SJSA1 (cell line): ENCODE results near the gene LLGL2. TPM values are rescaled to one million over a fixed set of nuclear protein-coding genes. Genes with fewer than 3 reads are reported as not detected.

Source experiments
- DNase-seq, 2 experiments: peaks; one replicate each; pipeline ENCODE4 v3.0.0-alpha.2; 2015 to 2020; ENCODE audit warnings: low spot score in 2 of 2, low read depth in 1 of 2
- H3K27ac ChIP-seq: fragments of 250-450 bp; sonication (Bioruptor Pico); 2 replicates; pipeline ENCODE4 v1.5.1; 2020; ENCODE audit warnings: mild to moderate bottlenecking, moderate library complexity
- H3K27me3 ChIP-seq: fragments of 250-450 bp; sonication (Bioruptor Pico); replicated peaks from 2 replicates; pipeline ENCODE4 v1.5.1; 2020; ENCODE audit warnings: mild to moderate bottlenecking, moderate library complexity
- H3K36me3 ChIP-seq: fragments of 250-450 bp; sonication (Bioruptor Pico); 2 replicates; pipeline ENCODE4 v1.5.1; 2020; ENCODE audit warnings: mild to moderate bottlenecking
- H3K4me1 ChIP-seq: fragments of 250-450 bp; sonication (Bioruptor Pico); replicated peaks from 2 replicates; pipeline ENCODE4 v1.6.1; 2021; ENCODE audit warnings: mild to moderate bottlenecking
- H3K4me3 ChIP-seq: fragments of 250-450 bp; sonication (Bioruptor Pico); 2 replicates; pipeline ENCODE4 v1.5.1; 2020; ENCODE audit warnings: mild to moderate bottlenecking
- H3K9me3 ChIP-seq: fragments of 250-450 bp; sonication (Bioruptor Pico); replicated peaks from 2 replicates; pipeline ENCODE4 v1.5.1; 2020; ENCODE audit warnings: mild to moderate bottlenecking
- total RNA-seq: library from RNA; depleted of rRNA; stranded (reverse); fragments of >200 nt; shearing (Covaris generic); gene quantifications from 2 replicates; pipeline ENCODE4 v1.2.3, GENCODE V29; 2014; rRNA removed

Gene LLGL2
- total RNA-seq, 1 experiment from 2014 or later, result 6.6 TPM

DNA sequence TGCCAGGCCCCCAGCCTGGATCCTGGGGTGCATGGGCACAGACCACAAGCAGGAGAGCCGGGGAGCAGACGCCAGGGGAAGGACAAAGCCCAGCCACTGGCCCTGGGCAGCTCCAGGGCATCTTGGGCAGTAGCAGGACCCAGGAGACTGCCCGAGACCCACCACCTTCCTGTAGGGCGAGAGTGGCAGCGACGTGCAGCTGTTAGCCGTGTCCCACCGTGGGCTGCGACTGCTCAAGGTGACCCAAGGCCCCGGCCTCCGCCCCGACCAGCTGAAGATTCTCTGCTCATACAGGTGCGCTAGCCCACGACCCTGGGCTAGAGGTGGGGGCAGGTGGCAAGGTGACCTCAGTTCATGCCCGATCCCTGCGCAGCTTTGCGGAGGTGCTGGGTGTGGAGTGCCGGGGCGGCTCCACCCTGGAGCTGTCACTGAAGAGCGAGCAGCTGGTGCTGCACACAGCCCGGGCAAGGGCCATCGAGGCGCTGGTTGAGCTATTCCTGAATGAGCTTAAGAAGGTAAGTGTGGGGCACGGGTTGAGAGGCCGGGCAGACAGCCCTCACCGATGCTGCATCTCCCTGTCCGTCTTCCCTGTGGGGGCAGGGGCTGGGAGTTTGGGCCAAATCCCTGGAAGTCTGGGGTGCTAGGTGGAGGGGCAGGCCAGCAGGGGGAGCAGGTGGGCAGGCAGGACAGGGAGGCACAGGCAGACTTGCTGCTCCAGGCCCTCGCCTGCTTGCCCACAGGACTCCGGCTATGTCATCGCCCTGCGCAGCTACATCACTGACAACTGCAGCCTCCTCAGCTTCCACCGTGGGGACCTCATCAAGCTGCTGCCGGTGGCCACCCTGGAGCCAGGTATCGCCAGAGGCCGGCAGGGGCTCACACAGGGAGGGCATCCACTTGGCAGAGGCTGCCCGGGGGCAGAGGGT, 94.3 kb downstream of the LLGL2 start:
- DNase-seq, result peak; percentile 41 to 81
- Histone ChIP-seq H3K36me3 (no peaks in the 10 kb centered on the region), H3K9me3 (no peaks in the 10 kb centered on the region), H3K4me3 (no peak overlapping the region), H3K27me3 (0 out of 2 replicates have a peak, but pooled peaks cover 4% of the 10 kb centered on the region), H3K27ac (no peak overlapping the region), H3K4me1 (no peaks in the 10 kb centered on the region)

DNA sequence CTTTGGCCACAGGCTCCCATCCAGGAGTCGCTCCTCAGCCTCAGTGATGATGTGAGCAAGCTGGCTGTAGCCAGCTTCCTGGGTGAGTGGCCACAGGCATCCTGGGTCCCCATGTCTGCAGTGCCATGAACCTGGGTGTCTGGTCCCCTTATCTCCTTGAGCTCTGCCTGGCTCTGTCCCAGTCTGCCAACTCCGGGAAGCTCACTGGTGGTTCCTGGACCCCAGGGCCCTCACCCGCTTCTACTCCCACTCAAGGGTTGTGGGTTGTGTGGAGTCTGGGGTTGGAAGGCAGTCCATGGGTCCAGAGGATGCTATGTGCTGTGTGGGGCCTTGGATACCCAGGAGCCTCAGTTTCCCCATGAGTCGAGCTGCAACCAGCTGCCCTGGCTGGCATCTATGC, 96.0 kb downstream of the LLGL2 start:
- 0 out of 2 replicates have a peak, but pooled peaks cover 4% of the 10 kb centered on the region for H3K27me3 ChIP-seq
- H3K4me1 ChIP-seq, result no peaks in the 10 kb centered on the region
- no peak overlapping the region for H3K4me3 ChIP-seq
- H3K9me3 ChIP-seq, result no peaks in the 10 kb centered on the region
- no peak overlapping the region for H3K27ac ChIP-seq
- no peaks in the 10 kb centered on the region; the same call in 1 of the 2 replicates for H3K36me3 ChIP-seq
- DNase-seq, result no peak

GRCh38 chr17:75622076-75622475, 96.6 kb downstream of the LLGL2 start:
- H3K9me3 ChIP-seq, result no peaks in the 10 kb centered on the region
- DNase-seq, result no peak
- H3K36me3 ChIP-seq, result peaks cover 2% of the 10 kb centered on the region; the same call in 1 of the 2 replicates
- H3K4me3 ChIP-seq, result no peak overlapping the region
- 0 out of 2 replicates have a peak, but pooled peaks cover 4% of the 10 kb centered on the region for H3K27me3 ChIP-seq
- no peaks in the 10 kb centered on the region for H3K4me1 ChIP-seq
- H3K27ac ChIP-seq, result no peak overlapping the region

DNA sequence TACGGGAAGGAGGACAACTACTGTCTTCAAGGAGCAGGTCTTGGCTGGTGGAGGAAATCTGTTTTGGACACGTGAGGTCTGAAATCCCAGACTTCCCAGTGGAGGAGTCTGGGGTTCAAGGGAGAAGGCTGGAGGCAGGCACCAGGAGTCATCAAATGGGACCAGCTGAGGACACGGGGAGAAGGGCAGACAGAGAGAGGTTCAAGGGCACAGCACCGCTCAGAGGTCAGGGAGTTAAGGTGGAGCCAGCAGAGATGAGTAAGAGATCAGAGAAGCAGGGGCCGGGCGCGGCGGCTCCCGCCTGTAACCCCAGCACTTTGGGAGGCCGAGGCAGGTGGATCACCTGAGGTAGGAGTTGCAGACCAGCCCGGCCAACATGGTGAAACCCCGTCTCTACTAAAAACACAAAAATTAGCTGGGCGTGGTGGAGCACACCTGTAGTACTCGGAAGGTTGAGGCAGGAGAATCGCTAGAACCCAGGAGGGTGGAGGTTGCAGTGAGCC, 97.3 kb downstream of the LLGL2 start:
- no peaks in the 10 kb centered on the region for H3K4me1 ChIP-seq
- H3K4me3 ChIP-seq, result no peak overlapping the region
- H3K9me3 ChIP-seq, result no peaks in the 10 kb centered on the region
- peaks cover 4% of the 10 kb centered on the region; the same call in 1 of the 2 replicates for H3K36me3 ChIP-seq
- DNase-seq, result no peak
- H3K27ac ChIP-seq, result no peak overlapping the region
- 0 out of 2 replicates have a peak, but pooled peaks cover 4% of the 10 kb centered on the region for H3K27me3 ChIP-seq

GRCh38 chr17:75623386-75623785, 97.9 kb downstream of the LLGL2 start:
- no peak for DNase-seq
- H3K36me3 ChIP-seq, result peaks cover 4% of the 10 kb centered on the region; the same call in 1 of the 2 replicates

DNA sequence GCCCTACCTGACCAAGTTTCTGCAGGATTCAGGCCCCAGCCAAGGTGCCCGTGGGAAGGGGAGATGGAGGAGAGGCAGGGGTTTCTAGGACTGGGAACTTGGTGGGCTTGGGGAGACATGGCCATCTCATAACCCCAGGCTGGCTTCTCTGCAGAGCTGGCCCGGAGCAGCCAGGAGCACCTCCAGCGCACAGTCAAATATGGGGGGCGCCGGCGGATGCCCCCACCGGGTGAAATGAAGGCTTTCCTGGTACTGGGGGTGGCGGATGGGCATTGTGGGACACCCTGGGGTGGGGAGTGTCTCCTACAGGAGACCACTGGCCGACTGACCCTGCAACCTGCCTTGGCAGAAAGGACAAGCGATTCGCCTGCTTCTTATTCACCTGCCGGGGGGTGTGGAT, 98.5 kb downstream of the LLGL2 start:
- no peak for DNase-seq
- peaks cover 7% of the 10 kb centered on the region; the same call in 1 of the 2 replicates for H3K36me3 ChIP-seq

More at GRCh38 chr17:75623386-75623785, 97.9 kb downstream of the LLGL2 start:
- H3K4me1 ChIP-seq, result no peaks in the 10 kb centered on the region
- H3K27me3 ChIP-seq, result 0 out of 2 replicates have a peak, but pooled peaks cover 4% of the 10 kb centered on the region
- no peak overlapping the region for H3K4me3 ChIP-seq
- H3K9me3 ChIP-seq, result no peaks in the 10 kb centered on the region
- H3K27ac ChIP-seq, result no peak overlapping the region

More for the DNA sequence above, 98.5 kb downstream of the LLGL2 start:
- Histone ChIP-seq H3K27ac (no peak overlapping the region), H3K27me3 (0 out of 2 replicates have a peak, but pooled peaks cover 4% of the 10 kb centered on the region), H3K4me1 (no peaks in the 10 kb centered on the region), H3K9me3 (no peaks in the 10 kb centered on the region), H3K4me3 (no peak overlapping the region)

Other genes starting within 250 kb of the LLGL2 start
- gene SLC25A19, start 236.3 kb upstream of the LLGL2 start, total RNA-seq, result 8.5 and 21.7 TPM in 2 replicates
- gene GRB2, start 120.0 kb upstream of the LLGL2 start, total RNA-seq, result 200 and 449 TPM in 2 replicates
- 62.9 and 109 TPM in 2 replicates for gene TMEM94, start 69.1 kb upstream of the LLGL2 start, total RNA-seq
- gene CASKIN2, start 10.2 kb upstream of the LLGL2 start, total RNA-seq, result 14.2 and 19.7 TPM in 2 replicates
- gene TSEN54, start 9.2 kb upstream of the LLGL2 start, total RNA-seq, result 54.0 and 78.4 TPM in 2 replicates
- gene MYO15B, start 62.1 kb downstream of the LLGL2 start, total RNA-seq, result 0.03 TPM in 1 of 2 replicates, not detected in the other
- gene SMIM5, start 107.7 kb downstream of the LLGL2 start, total RNA-seq, result 0.05 TPM in 1 of 2 replicates, not detected in the other
- gene RECQL5, start 141.5 kb downstream of the LLGL2 start, total RNA-seq, result 15.7 and 19.5 TPM in 2 replicates
- 90.5 and 208 TPM in 2 replicates for gene SAP30BP, start 141.6 kb downstream of the LLGL2 start, total RNA-seq
- gene ITGB4, start 195.8 kb downstream of the LLGL2 start, total RNA-seq, result not detected in 2 replicates
- gene GALK1, start 239.5 kb downstream of the LLGL2 start, total RNA-seq, result 50.5 and 50.6 TPM in 2 replicates